Inflammatory macrophage treated with lipopolysaccharide for 1 hour (primary cell): ENCODE data around the gene KLB.
A peak's percentile ranks its signal among the peaks of the same experiment; 100 is the strongest.
"Not testable (repeated sequence)": the region's sequence is repeated elsewhere in the genome, so short reads cannot be mapped to it uniquely, and the experiment has no call there.

Experiments
- DNase-seq, 2 donors: peaks; one replicate each; pipeline ENCODE4 v3.0.0-alpha.2; 2020 to 2022

KLB gene

DNA sequence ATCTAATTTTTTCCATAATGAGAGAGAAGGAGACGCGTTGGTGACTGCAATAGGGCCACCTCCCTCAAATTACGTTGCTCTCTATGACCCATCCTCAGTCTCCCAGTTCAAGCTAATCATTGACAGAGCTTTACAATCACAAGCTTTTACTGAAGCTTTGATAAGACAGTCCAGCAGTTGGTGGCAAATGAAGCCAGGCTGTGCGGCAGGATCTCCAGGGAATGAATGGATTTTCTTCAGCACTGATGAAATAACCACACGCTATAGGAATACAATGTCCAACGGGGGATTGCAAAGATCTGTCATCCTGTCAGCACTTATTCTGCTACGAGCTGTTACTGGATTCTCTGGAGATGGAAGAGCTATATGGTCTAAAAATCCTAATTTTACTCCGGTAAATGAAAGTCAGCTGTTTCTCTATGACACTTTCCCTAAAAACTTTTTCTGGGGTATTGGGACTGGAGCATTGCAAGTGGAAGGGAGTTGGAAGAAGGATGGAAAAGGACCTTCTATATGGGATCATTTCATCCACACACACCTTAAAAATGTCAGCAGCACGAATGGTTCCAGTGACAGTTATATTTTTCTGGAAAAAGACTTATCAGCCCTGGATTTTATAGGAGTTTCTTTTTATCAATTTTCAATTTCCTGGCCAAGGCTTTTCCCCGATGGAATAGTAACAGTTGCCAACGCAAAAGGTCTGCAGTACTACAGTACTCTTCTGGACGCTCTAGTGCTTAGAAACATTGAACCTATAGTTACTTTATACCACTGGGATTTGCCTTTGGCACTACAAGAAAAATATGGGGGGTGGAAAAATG, at the start of gene KLB:
TSS of gene KLB (plus strand) at position 168 of the 821 bp plus-strand sequence. CDS start at position 188, 20 bp downstream.
- DNase-seq: no peak

DNA sequence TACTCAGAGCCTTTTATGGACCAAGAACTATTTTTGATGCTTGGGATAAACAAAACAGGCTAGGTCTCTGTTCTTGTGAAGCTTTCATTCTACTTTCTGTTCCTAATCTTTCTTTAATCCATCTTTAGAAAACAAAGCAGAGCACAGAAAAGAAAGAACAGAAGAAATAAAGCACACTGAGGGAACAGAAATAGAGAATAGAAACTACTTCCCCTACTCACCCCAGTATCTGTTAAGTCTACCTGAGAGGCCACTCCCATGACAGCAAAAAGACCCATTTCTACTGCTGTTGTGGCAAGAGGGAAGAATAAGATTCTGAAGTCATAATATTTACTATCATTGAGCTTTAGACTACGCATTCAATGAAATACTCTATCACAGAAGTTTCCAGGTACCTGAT, 49.7 kb upstream of the KLB start:
- DNase-seq: no peak

DNA sequence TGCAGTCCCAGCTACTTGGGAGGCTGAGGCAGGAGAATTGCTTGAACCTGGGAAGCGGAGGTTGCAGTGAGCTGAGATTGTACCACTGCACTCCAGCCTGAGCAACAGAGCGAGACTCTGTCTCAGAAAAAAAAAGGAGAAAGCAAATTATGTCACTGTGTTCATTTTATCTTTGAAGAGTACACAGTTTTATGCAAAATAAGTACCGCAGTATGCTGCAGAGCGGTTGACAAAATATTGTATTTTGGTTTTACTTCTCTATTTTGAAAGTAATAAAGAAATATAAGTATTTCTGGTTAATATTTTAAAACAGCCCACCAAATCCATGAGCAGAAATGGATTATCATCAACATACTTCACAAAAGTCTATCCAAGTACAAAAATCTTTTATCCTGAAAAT, 46.1 kb upstream of the KLB start:
- not testable (repeated sequence) for DNase-seq

DNA sequence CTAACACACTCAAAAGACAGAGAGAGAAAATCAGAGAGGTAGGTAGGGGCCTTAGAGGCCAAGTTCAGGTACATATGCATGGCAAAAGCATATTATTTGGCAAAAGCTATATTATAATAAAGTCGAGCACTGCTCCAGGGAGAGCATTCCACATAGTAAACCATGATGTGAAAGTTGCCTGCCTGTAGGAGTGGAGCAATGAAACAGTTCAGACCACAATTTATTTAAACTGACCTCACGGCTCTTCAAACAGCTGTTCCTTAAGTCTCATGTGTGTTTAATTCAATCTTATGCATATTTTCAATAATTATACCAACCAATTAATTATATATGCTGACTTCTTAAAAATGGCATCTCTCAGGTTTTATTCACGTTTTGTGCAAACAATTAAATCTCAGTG, 43.9 kb upstream of the KLB start:
- no peak for DNase-seq

DNA sequence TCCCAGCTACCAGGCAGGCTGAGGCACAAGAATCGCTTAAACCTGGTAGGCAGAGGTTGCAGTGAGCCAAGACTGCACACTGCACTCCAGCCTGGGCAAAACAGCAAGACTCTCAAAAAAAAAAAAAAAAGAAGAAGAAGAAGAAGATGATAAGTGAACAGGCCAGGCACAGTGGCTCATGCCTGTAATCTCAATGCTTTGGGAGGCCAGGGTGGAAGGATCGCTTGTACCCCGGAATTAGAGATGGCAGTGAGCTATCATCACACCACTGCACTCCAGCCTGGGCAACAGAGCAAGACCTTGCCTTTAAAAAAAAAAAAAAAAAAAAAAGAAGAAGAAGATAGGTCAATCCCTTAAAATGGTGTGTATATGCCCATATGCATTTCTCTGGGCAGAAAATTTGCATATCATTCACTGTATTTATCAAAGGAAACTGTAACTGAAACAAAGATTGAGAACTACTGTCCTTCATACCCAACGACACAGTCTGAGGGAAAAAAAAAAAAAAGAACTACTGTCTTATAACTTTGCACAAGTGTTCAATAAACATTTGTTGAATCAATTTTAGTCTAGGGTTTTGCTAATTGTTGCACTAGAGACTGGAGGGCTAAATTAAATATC, 42.8 kb upstream of the KLB start:
- no peak for DNase-seq

DNA sequence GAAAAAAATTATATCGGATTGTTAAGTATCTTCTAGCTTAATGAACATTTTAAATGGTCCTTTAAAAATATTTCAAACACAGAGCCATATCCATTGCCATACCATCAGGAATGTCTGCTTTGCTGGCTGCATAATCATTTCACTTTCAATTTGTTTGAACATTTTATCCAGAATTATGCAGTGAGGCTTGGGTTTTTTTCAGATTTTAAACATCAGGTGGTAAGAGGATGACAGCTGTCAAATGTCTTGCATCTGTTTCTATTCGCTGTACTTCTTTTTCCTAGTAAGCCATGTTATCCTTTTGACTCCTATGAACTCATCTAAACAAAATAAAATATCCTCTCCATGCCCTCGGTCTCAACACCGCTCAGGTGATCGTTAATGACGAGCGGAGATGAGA, 41.4 kb upstream of the KLB start:
- no peak for DNase-seq

DNA sequence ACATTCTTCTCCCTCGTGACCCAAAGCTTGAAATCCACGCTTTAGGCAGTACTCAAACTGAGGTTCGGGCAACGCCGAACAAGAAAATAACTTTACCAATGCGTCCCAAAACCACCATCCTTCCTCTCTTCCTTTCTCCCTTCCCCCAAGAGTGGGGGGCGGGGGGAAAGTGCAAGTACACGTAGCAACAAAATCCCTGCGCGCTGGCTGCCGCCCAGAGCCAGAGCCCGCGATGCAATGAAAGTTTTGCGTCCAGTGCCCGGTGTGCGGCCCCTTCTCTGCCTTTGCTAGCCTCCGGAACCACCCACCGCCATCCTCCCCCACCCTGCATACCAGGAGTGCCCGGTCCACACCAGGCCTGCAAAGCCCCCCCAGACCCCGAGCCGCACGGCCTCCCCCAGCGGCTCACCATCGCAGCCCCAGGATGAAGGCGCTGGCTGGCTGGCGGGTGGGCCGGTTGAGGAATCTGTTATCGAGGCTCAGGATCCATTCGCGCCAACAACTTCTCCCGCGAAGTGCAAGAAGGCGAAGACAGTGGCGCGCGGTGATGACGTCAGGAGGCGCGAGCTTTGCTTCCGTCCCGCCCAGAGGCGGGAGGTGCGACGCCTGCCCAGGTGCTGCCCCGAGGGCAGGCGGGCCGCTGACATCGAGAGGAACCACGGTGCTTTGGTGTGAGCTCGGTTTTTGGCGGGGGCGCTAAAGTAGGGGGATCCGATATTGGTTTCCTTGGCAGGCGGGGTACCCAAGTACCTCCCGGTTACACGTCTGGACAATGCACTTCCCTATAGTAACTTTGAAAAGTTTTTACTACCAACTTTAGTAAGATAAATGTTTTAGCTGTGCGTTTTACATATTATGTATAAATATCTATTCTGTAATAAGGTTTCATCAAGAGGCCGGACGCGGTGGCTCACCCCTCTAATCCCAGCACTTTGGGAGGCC, 40.6 kb upstream of the KLB start, which contains the start of gene RFC1:
TSS of gene RFC1 (minus strand) at position 533 of the 942 bp plus-strand sequence. CDS start at position 412, 121 bp downstream.
- peak; percentile 82 to 97 for DNase-seq

DNA sequence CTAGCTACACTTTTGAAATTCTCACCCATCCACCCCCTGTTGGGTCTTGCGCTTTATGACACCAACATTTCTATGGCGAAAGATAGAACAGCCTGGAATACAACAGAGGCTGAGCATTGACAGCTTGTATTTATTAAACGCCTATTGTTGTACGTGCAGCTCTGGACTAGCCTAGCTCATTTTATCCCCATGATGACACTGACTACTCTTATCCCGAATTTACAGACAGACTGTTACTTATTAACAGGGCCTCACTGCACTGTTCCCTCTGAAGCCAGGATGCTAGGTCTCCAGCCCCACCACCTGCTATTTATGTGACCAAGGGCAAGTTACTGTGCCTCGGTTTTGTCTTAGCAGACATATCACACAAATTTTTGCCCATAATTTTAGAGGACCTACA, 39.6 kb upstream of the KLB start:
- DNase-seq: no peak

DNA sequence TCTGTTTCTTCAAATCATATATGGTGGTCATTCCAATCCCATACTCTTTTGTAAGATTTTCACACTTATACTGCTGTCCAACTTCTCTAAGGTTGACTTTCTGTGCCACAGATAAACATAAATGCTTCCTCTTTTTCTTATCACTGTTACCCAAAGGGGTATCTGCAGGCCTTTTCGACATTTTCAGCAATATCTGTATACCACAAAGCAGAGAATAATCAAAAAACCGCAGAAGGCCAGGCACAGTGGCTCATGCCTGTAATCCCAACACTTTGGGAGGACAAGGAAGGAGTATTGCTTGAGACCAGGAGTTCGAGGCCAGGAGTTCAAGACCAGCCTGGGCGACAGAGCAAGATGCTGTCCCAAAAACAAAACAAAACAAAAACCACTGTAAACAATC, 37.4 kb upstream of the KLB start:
- no peak for DNase-seq

DNA sequence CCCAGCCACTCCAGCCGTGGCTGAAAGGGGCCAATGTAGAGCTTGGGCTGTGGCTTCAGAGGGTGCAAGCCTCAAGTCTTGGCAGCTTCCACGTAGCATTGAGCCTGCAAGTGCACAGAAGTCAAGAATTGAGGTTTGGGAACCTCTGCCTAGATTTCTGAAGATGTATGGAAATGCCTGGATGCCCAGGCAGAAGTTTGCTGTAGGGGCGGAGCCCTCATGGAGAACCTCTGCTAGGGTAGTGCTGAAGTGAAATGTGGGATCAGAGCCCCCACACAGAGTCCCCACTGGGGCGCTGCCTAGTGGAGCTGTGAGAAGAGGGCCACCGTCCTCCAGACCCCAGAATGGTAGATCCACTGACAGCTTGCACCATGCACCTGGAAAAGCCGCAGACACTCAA, 35.5 kb upstream of the KLB start:
- DNase-seq: not testable (repeated sequence)

DNA sequence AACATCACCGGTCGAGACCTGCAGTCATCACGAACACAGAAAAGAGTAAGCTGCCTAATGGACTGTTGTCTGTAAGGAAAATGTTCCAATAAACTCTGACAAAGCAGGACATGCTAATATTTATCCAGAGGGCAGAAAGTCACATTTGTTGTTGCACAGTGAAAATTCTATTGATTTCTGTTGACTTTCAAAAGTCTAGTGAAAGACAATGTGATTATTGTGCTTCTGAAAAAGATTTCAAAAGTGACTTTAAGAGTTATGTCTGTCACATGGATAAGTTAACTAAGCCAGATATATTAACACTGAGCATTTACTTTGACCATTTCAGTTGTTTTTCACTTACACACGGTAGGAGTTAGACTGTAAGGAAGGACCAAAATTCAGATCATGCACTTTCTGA, 31.3 kb upstream of the KLB start:
- DNase-seq: no peak

DNA sequence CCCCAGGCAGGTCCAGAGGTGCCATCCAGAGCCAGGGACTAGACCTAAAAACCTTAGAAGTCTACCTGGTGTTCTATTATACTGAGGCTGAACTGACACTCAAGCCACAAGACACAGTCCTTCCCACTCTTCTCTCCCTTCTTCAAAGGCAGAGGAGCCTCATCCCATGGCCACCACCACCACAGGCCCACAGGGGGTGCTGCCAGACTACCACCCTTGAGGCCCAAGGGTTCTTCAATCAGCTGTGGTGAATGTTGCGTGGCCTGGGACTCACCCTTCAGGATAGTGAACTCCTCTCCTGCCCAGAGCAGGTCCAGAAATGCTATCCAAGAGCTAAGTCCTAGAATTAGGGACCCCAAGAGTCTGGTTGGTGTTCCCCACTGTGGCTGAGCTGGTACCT, 23.0 kb upstream of the KLB start:
- no peak for DNase-seq

DNA sequence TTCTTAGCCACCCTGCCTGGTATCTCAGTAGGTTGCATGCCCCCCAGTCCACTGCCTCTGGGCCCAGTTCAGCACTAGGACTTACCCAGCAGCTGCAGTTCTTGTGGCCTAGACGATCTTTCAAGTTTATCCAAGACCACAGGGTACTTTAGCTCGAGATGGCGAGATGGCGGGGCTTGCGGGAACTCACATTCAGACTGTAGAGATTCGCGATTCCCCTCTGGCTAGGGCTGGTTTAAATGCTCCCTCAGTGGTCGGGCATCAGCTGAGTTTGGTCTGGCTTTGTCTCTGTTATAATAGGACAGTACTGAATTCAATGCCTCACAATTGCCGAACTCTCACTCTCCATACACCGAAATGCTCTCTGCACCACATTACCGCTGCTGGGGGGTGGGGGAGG, 22.2 kb upstream of the KLB start:
- no peak for DNase-seq

DNA sequence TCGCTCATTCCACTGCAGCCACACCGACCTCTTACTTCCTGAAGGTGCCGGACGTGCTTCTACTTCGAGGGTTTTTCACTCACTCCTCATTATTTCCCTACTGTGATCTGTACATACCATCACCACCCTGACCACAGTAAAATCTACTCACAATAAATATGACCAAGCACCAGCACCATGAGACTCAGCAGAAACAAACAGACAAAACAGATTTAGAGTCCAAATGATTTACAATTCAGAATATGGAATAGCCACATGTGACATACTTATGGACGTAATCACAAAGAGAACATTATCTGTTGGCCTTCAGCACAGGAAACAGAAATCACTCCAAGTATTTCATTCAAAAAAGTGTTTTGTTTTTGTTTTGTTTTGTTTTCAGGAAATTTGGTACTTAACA, 16.1 kb upstream of the KLB start:
- no peak for DNase-seq

DNA sequence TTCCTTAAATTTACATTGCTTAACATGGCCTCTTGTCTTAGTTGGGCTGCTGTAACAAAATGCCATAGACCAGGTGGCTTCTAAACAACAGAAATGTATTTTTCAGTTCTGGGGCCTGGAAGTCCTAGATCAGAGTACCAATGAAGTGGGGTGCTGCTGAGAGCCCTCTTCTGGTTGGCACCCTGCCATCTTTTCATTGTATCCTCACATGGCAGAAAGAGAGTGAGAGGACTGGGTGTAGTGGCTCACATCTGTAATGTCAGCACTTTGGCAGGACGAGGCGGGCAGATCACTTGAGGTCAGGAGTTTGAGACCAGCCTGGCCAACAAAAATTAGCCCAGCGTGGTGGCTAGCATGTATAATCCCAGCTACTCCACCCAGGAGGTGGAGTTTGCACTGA, 12.0 kb upstream of the KLB start:
- no peak for DNase-seq

DNA sequence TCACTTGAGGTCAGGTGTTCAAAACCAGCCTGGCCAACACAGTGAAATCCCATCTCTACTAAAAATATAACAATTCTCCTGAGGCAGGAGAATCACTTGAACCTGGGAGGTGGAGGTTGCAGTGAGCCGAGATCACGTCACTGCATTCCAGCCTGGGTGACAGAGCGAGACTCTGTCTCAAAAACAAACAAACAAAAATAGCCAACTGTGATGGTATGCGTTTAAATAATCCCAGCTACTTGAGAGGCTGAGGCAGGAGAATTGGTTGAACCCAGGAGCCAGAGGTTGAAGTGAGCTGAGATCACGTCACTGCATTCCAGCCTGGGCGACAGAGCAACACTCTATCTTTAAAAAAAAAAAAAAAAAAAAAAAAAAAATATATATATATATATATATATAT, 5.1 kb upstream of the KLB start:
- DNase-seq: not testable (repeated sequence)

DNA sequence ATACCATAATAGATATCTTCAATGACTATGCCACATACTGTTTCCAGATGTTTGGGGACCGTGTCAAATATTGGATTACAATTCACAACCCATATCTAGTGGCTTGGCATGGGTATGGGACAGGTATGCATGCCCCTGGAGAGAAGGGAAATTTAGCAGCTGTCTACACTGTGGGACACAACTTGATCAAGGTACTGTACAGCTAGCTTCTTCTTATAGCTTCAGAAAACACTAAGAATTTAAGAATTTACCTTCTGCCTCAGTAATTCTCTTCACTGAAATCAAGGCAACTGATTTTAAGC, 805 bp downstream of the KLB start:
- DNase-seq: no peak

DNA sequence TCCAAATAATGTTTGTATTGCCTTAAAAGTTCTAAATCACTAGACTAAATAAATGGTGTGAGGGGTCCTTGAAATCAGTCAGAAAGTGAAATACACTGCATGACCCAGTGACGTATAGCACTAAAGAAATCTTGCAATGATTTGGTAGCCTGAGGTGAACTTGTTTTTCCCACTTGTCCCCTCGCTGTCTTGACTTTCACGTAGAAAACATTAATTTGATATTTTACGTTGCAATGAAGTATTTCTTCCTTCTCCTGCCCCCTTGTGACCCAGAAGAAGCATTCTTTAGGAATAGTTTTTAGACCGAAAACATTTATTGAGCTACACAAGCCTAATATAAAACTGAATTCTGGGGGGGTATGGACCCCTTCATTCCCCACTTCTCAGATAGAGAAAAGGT, 3.7 kb downstream of the KLB start:
- DNase-seq: no peak

DNA sequence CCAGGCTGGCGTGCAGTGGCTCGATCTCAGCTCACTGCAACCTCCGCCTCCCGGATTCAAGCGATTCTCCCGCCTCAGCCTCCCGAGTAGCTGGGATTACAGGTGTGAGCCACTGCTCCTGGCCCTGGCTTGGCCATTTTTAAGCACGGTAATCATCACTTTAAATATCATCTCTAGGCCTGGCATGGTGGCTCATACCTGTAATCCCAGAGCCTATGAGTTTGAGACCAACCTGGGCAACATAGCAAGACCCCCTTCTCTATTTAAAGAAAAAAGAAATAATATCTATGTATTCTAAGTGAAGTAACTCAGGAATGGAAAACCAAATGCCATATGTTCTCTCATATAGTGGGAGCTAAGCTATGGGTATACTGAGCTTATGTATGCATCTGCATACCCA, 4.8 kb downstream of the KLB start:
- not testable (repeated sequence) for DNase-seq

DNA sequence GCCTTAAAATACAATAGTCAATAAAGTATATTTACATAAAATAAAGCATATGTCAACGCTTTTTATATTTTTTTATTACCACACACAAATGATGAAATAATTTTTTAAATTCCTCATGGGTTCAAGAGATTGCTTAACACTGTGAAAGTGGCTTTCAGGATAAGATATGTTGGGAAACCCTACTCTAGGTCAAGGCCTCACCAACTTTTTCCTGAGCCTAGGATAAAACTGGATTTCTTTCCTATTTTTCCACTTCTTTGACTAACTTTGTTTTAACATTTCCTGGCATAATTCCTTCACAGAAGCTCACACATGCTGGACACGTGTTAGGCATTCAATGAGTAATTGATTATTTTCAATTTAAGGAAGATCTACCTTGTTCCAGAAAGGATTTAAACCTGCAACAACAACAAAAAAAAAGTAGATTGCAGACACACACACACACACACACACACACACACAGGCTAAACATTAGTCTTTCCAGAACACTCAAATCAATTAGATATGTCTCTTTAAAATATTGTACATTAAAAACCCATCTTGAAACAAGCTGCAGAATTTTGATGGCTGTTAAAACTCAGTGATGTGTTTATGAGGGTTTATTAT, 9.1 kb downstream of the KLB start:
- DNase-seq: peak in 1 of 2 donors; percentile 0

DNA sequence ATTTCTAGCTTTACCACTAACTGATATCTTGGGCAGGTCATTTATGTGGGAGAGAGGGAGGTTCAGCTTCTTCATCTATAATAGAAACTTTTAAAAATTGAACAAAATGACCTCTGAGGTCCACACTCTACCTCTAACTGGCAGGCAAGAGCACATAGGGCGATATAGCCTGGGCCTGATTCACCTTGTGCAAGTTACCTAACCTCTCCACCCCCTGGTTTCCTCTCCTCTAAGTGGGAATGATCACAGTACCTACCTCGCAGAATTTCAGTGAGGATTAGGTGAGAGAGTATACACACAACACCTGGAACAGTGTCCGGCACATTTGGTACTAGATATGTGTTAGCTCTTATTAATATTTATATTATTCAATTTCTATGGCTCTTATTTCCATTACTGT, 15.5 kb downstream of the KLB start:
- no peak for DNase-seq

DNA sequence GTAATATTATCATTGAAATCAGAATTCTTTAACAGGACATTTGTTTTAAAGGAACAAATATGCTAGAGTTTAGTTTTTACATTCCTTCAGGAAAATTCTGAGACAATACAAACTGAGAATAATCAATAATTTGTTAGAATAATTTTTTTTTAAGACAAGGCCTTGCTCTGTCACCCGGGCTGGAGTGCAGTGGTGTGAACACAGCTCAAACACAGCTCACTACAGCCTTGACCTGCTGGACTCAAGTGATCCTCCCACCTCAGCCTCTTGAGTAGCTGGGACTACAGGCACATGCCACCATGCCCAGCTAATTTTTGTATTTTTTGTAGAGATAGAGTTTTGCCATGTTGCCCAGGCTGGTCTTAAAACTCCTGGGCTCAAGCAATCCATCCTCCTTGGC, 18.6 kb downstream of the KLB start:
- DNase-seq: not testable (repeated sequence)

DNA sequence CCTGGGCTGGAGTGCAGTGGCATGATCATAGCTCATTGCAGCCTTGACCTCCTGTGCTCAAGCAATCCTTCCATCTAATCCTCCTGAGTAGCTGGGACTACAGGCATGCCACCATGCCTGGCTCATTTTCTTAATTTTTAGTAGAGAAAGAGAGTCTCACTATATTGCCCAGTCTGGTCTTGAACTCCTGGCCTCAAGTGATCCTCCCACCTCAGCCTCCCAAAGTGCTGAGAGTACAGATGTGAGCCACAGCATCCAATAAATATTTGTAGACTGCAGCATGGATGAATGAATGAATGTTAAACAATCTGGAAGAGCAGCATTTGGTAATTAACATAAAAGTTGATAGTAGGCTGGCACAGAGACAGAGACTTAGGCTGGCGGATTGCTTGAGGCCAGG, 20.0 kb downstream of the KLB start:
- no peak for DNase-seq
